ENCODE measurements around the gene TBX4. TPM values are rescaled to one million over a fixed set of nuclear protein-coding genes. Genes with fewer than 3 reads are reported as not detected.

The TBX4 gene
- total and polyA plus RNA-seq, 9 donors = 18.7 to 43.6 (median 26.4) TPM

- DNase-seq = no peak
- peaks cover 18% of the 10 kb centered on the region for H3K4me1 ChIP-seq (ENCODE audit: control insufficient read depth, insufficient read depth, low read length)
- no peak overlapping the region for H3K4me3 ChIP-seq (ENCODE audit: low read length)
- H3K27ac ChIP-seq (ENCODE audit: low read length) = no peak overlapping the region
- H3K9me3 ChIP-seq (replicated peaks; ENCODE audit: control insufficient read depth, low read depth, low read length) = no peaks in the 10 kb centered on the region
- peaks cover 51% of the 10 kb centered on the region for H3K36me3 ChIP-seq (ENCODE audit: control insufficient read depth, insufficient read depth, low read length)
- 50% methylated on average over 1 of the region's 2 CpGs for WGBS (ENCODE audit: insufficient coverage)
- H3K27me3 ChIP-seq (ENCODE audit: control insufficient read depth, insufficient read depth, low read length) = peaks cover 3% of the 10 kb centered on the region
Measured at GRCh38 chr17:61483778-61484116, 31.5 kb downstream of the TBX4 start.

DNA sequence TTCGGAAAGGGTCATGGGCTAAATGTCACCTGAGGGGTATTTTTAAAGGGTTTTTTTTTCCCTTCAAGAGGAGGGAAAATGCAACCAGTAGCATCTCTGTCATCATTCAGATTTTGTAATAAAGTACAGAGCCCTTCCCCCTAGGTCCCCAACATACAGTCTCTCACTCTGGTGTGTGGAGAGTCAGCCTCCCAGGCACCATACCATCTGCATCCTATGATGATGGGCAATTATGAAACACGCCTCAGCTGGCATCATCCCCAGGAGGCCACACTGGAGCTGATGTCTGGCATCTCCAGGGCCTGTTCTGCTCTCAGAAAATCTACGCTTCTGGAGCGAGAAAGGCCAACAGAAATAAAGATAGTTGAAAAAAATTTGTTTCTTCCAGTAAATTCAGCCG lies 32.0 kb downstream of the TBX4 start:
- no peak for DNase-seq
- Histone ChIP-seq H3K9me3 (replicated peaks; ENCODE audit: control insufficient read depth, low read depth, low read length) (no peaks in the 10 kb centered on the region), H3K4me3 (ENCODE audit: low read length) (no peak overlapping the region), H3K36me3 (ENCODE audit: control insufficient read depth, insufficient read depth, low read length) (peaks cover 47% of the 10 kb centered on the region), H3K4me1 (ENCODE audit: control insufficient read depth, insufficient read depth, low read length) (peaks cover 18% of the 10 kb centered on the region), H3K27me3 (ENCODE audit: control insufficient read depth, insufficient read depth, low read length) (peaks cover 3% of the 10 kb centered on the region), H3K27ac (ENCODE audit: low read length) (no peak overlapping the region)
- 79% methylated on average over 2 of the region's 5 CpGs for WGBS (ENCODE audit: insufficient coverage)

- Histone ChIP-seq H3K36me3 (ENCODE audit: control insufficient read depth, insufficient read depth, low read length) (peaks cover 41% of the 10 kb centered on the region), H3K27me3 (ENCODE audit: control insufficient read depth, insufficient read depth, low read length) (peaks cover 3% of the 10 kb centered on the region), H3K9me3 (replicated peaks; ENCODE audit: control insufficient read depth, low read depth, low read length) (no peaks in the 10 kb centered on the region), H3K4me1 (ENCODE audit: control insufficient read depth, insufficient read depth, low read length) (peaks cover 28% of the 10 kb centered on the region), H3K27ac (ENCODE audit: low read length) (no peak overlapping the region), H3K4me3 (ENCODE audit: low read length) (no peak overlapping the region)
- DNase-seq = peak; percentile 1
- WGBS (ENCODE audit: insufficient coverage) = 81% methylated on average over 3 of the region's 8 CpGs
Measured at GRCh38 chr17:61485067-61485775, 33.0 kb downstream of the TBX4 start.

- Histone ChIP-seq H3K9me3 (replicated peaks; ENCODE audit: control insufficient read depth, low read depth, low read length) (no peaks in the 10 kb centered on the region), H3K4me1 (ENCODE audit: control insufficient read depth, insufficient read depth, low read length) (peaks cover 33% of the 10 kb centered on the region), H3K27me3 (ENCODE audit: control insufficient read depth, insufficient read depth, low read length) (peaks cover 3% of the 10 kb centered on the region), H3K36me3 (ENCODE audit: control insufficient read depth, insufficient read depth, low read length) (peaks cover 29% of the 10 kb centered on the region), H3K27ac (ENCODE audit: low read length) (peak overlapping the region; percentile 35), H3K4me3 (ENCODE audit: low read length) (no peak overlapping the region)
- peak; percentile 4 for DNase-seq
- WGBS (ENCODE audit: insufficient coverage) = 39% methylated on average over 13 of the region's 22 CpGs
Measured at GRCh38 chr17:61486135-61487120, 34.2 kb downstream of the TBX4 start.

- peaks cover 3% of the 10 kb centered on the region for H3K27me3 ChIP-seq (ENCODE audit: control insufficient read depth, insufficient read depth, low read length)
- H3K27ac ChIP-seq (ENCODE audit: low read length) = no peak overlapping the region
- 34% methylated on average over 24 of the region's 28 CpGs for WGBS (ENCODE audit: insufficient coverage)
- H3K9me3 ChIP-seq (replicated peaks; ENCODE audit: control insufficient read depth, low read depth, low read length) = no peaks in the 10 kb centered on the region
- H3K36me3 ChIP-seq (ENCODE audit: control insufficient read depth, insufficient read depth, low read length) = peaks cover 27% of the 10 kb centered on the region
- H3K4me3 ChIP-seq (ENCODE audit: low read length) = no peak overlapping the region
- peaks cover 35% of the 10 kb centered on the region for H3K4me1 ChIP-seq (ENCODE audit: control insufficient read depth, insufficient read depth, low read length)
- peak; percentile 5 for DNase-seq
Measured at GRCh38 chr17:61487161-61487988, 35.2 kb downstream of the TBX4 start.

- no peaks in the 10 kb centered on the region for H3K9me3 ChIP-seq (replicated peaks; ENCODE audit: control insufficient read depth, low read depth, low read length)
- H3K4me1 ChIP-seq (ENCODE audit: control insufficient read depth, insufficient read depth, low read length) = peaks cover 35% of the 10 kb centered on the region
- DNase-seq = no peak
- H3K27ac ChIP-seq (ENCODE audit: low read length) = no peak overlapping the region
- H3K4me3 ChIP-seq (ENCODE audit: low read length) = no peak overlapping the region
- 53% methylated on average over 6 of the region's 9 CpGs for WGBS (ENCODE audit: insufficient coverage)
- H3K36me3 ChIP-seq (ENCODE audit: control insufficient read depth, insufficient read depth, low read length) = peaks cover 20% of the 10 kb centered on the region
- peaks cover 3% of the 10 kb centered on the region for H3K27me3 ChIP-seq (ENCODE audit: control insufficient read depth, insufficient read depth, low read length)
Measured at GRCh38 chr17:61487989-61488595, 35.9 kb downstream of the TBX4 start.

GRCh38 chr17:61488878-61489718 lies 36.9 kb downstream of the TBX4 start:
- peaks cover 42% of the 10 kb centered on the region for H3K4me1 ChIP-seq (ENCODE audit: control insufficient read depth, insufficient read depth, low read length)
- no peaks in the 10 kb centered on the region for H3K9me3 ChIP-seq (replicated peaks; ENCODE audit: control insufficient read depth, low read depth, low read length)
- DNase-seq = no peak
- H3K36me3 ChIP-seq (ENCODE audit: control insufficient read depth, insufficient read depth, low read length) = peaks cover 10% of the 10 kb centered on the region
- WGBS (ENCODE audit: insufficient coverage) = 67% methylated on average over 11 of the region's 16 CpGs
- H3K27me3 ChIP-seq (ENCODE audit: control insufficient read depth, insufficient read depth, low read length) = peaks cover 3% of the 10 kb centered on the region
- no peak overlapping the region for H3K4me3 ChIP-seq (ENCODE audit: low read length)
- peak overlapping the region; percentile 76 for H3K27ac ChIP-seq (ENCODE audit: low read length)

DNA sequence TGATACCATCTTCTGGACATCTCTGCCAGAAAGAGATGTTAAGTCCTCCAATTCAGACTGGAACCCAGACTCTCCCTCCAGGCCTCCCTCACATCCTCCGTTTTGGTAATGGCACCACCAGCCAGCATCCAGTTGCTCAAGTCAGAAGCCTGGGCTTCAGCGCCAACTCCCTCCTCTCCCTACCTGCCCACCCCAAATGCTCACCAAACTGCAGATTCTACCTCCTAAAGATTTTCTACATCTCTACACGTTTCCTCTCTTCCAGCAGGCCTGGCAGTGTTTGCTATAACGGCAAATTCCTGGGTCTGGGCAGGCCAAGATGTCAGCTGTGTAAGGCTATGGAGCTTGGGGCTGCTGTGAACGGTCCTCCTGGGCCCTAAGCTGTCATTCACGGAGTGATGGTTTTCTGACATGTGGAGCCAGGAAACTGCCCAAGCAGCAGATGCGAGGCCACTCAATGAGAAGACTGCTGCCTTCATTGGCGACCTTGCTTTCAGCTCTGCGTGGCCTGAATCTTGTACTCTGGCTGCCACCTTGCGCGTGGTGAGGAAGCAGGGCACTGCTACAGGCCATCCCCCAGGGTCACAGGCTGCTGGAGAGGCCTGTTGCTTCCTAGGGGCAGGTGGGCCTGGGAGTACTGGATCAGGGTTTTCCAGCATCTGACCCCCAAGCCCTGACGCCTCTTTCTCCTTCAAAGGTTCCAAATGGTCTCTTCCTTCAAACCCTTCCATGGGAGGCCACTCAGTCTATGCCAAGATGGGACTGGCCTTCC lies 37.7 kb downstream of the TBX4 start:
- Histone ChIP-seq H3K27ac (ENCODE audit: low read length) (peak overlapping the region; percentile 84), H3K36me3 (ENCODE audit: control insufficient read depth, insufficient read depth, low read length) (peaks cover 7% of the 10 kb centered on the region), H3K4me3 (ENCODE audit: low read length) (no peak overlapping the region), H3K4me1 (ENCODE audit: control insufficient read depth, insufficient read depth, low read length) (peaks cover 44% of the 10 kb centered on the region), H3K27me3 (ENCODE audit: control insufficient read depth, insufficient read depth, low read length) (peaks cover 3% of the 10 kb centered on the region), H3K9me3 (replicated peaks; ENCODE audit: control insufficient read depth, low read depth, low read length) (no peaks in the 10 kb centered on the region)
- DNase-seq = no peak
- 89% methylated on average over 11 of the region's 12 CpGs for WGBS (ENCODE audit: insufficient coverage)

Data from muscle of leg (tissue), 11 donors.